ENCODE data around the gene CYP46A1. TPM values are rescaled to one million over a fixed set of nuclear protein-coding genes. Genes with fewer than 3 reads are reported as not detected.

Gene CYP46A1
- total and polyA plus RNA-seq, 2 experiments from 2014 or later: 0.47 to 1.7 TPM

DNA sequence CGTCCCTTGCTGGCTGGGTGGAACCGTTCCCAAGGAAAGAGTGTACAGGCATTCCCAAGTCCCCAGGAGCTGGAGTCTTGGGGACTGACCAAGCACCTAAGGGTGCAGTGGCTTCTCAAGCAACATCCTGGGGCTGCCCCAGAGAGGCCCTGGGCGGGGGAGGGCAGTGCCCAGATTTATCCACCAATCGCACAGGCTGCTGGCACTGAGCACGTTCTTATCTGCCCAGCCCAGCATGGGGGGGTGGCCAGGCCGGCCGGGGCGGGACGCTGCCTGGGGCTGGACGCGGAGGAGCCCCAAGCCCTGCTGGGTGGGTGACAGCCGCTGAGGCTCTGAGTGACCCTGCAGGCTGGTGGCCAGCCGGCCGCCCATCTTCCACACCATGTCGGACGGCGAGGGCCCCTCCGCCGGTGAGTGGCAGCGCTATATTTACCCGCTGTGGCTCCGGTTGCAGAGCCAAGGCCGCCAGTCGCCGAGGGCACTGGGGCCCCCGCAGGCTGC is 53.4 kb downstream of the CYP46A1 start:
- H3K9me3 ChIP-seq (ENCODE audit: low read depth): no peaks in the 10 kb centered on the region
- H3K27ac ChIP-seq: no peak overlapping the region
- no peak overlapping the region for H3K4me3 ChIP-seq
- H3K4me2 ChIP-seq: no peak overlapping the region
- DNase-seq (ENCODE audit: low spot score): no peak
- no peak overlapping the region for H2AFZ ChIP-seq
- H3K9me2 ChIP-seq (replicated peaks; ENCODE audit: insufficient read depth): no peaks in the 10 kb centered on the region
- H3K36me3 ChIP-seq (replicated peaks; ENCODE audit: insufficient read depth, low read depth): no peaks in the 10 kb centered on the region
- H4K20me1 ChIP-seq (ENCODE audit: insufficient read depth, poor library complexity, severe bottlenecking): no peaks in the 10 kb centered on the region
- 78% methylated on average over 25 of the region's 26 CpGs for WGBS (ENCODE audit: low lambda C conversion rate, missing lambda C conversion rate)
- peaks cover 12% of the 10 kb centered on the region for H3K4me1 ChIP-seq (ENCODE audit: insufficient read depth)
- no peaks in the 10 kb centered on the region for H3K27me3 ChIP-seq
- no peaks in the 10 kb centered on the region for H3K79me2 ChIP-seq
- TF ChIP-seq EZH2phosphoT487 (IDR thresholded peaks at IDR 0.05; ENCODE audit: low read depth, severe bottlenecking, unreplicated experiment): no peak
- no peak for TF ChIP-seq CTCF (IDR thresholded peaks at IDR 0.05; ENCODE audit: poor library complexity)
- no peak for TF ChIP-seq EZH2 (IDR thresholded peaks at IDR 0.05; ENCODE audit: borderline replicate concordance)

DNA sequence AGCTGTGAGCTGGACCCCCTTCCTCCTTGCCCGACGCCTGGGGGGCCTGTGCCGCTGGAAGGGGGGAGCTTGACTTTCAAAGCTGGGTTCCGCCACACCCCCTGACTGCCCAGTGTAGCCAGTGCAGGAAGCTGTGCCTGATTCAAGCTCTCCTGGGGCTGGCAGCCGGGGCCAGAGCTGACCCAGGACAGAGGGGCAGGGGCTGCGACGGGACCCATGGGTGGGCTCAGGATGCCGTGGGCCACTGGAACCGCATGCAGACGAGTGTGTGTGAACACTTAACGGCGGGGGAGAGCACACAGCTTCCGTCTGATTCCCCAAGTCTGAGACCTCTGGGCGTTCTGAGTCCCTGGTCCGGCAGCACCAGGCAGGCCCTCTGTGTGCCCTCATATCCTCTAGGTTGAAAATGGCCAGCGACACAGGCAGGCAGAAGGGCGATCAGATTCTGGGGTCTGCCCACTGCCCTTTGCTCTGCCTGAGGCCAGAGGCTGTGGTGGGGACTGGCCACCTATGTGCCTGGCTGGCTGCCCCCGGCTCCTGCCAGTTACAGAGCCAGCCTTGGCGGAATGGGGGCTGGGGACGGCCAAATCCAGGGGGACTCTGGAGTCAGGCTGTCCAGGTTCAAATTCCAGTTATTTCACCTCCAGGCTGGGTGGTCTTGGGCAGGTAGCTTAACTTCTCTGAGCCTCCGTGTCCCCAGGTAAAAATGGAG is 54.0 kb downstream of the CYP46A1 start:
- Histone ChIP-seq H3K79me2 (no peaks in the 10 kb centered on the region), H3K36me3 (replicated peaks; ENCODE audit: insufficient read depth, low read depth) (no peaks in the 10 kb centered on the region), H3K9me3 (ENCODE audit: low read depth) (no peaks in the 10 kb centered on the region), H3K9me2 (replicated peaks; ENCODE audit: insufficient read depth) (no peaks in the 10 kb centered on the region), H3K27me3 (no peaks in the 10 kb centered on the region), H3K4me2 (no peak overlapping the region), H3K4me3 (no peak overlapping the region), H3K27ac (no peak overlapping the region), H4K20me1 (ENCODE audit: insufficient read depth, poor library complexity, severe bottlenecking) (no peaks in the 10 kb centered on the region), H3K4me1 (ENCODE audit: insufficient read depth) (peaks cover 12% of the 10 kb centered on the region), H2AFZ (no peak overlapping the region)
- TF ChIP-seq CTCF (IDR thresholded peaks at IDR 0.05; ENCODE audit: poor library complexity) (no peak), EZH2 (IDR thresholded peaks at IDR 0.05; ENCODE audit: borderline replicate concordance) (no peak), EZH2phosphoT487 (IDR thresholded peaks at IDR 0.05; ENCODE audit: low read depth, severe bottlenecking, unreplicated experiment) (no peak)
- no peak for DNase-seq (ENCODE audit: low spot score)
- 89% methylated on average over 20 of the region's 21 CpGs for WGBS (ENCODE audit: low lambda C conversion rate, missing lambda C conversion rate)

DNA sequence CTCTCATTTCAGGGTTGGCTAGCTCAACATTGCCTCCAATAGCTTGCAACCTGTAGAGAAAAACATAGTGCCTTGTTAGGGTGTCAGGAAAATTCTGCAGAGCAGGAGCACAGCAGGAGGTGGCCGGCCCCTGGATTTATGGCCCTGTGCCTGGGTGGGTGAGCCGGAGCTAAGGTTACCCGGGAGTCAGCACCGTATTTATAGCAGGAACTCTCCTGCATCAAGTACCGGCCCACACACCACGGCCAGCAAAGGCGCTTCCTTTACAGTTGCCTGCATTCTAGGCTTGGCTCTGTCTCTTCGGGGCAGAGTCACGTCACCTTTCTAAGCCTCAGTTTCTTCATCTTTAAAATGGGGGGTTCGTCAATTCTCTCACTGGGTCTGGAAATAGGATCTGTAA is 56.3 kb downstream of the CYP46A1 start:
- Histone ChIP-seq H3K4me2 (no peak overlapping the region), H2AFZ (no peak overlapping the region), H3K27me3 (no peaks in the 10 kb centered on the region), H4K20me1 (ENCODE audit: insufficient read depth, poor library complexity, severe bottlenecking) (no peaks in the 10 kb centered on the region), H3K27ac (no peak overlapping the region), H3K79me2 (no peaks in the 10 kb centered on the region), H3K4me3 (no peak overlapping the region), H3K4me1 (ENCODE audit: insufficient read depth) (peaks cover 12% of the 10 kb centered on the region), H3K9me2 (replicated peaks; ENCODE audit: insufficient read depth) (no peaks in the 10 kb centered on the region), H3K9me3 (ENCODE audit: low read depth) (no peaks in the 10 kb centered on the region), H3K36me3 (replicated peaks; ENCODE audit: insufficient read depth, low read depth) (no peaks in the 10 kb centered on the region)
- DNase-seq (ENCODE audit: low spot score): no peak
- TF ChIP-seq EZH2phosphoT487 (IDR thresholded peaks at IDR 0.05; ENCODE audit: low read depth, severe bottlenecking, unreplicated experiment): no peak
- no peak for TF ChIP-seq EZH2 (IDR thresholded peaks at IDR 0.05; ENCODE audit: borderline replicate concordance)
- no peak for TF ChIP-seq CTCF (IDR thresholded peaks at IDR 0.05; ENCODE audit: poor library complexity)
- WGBS (ENCODE audit: low lambda C conversion rate, missing lambda C conversion rate): 75% methylated on average over 10 of the region's 10 CpGs

All from hepatocyte (in vitro differentiated cells).